ENCODE measurements around the gene CDC14B.
"Not testable (repeated sequence)": the region's sequence is repeated elsewhere in the genome, so short reads cannot be mapped to it uniquely, and the experiment has no call there.

The CDC14B gene

GRCh38 chr9:96596601-96597111 lies 23.0 kb downstream of the CDC14B start:
- no peak for TF ChIP-seq CTCF (IDR thresholded peaks at IDR 0.05; ENCODE audit: poor library complexity, severe bottlenecking)
- Histone ChIP-seq H3K9me3 (ENCODE audit: severe bottlenecking) (no peaks in the 10 kb centered on the region), H3K4me3 (ENCODE audit: severe bottlenecking) (no peak overlapping the region), H3K4me1 (ENCODE audit: insufficient read depth, poor library complexity, severe bottlenecking) (no peaks in the 10 kb centered on the region), H3K27me3 (ENCODE audit: insufficient read depth, poor library complexity, severe bottlenecking) (no peaks in the 10 kb centered on the region), H3K36me3 (ENCODE audit: low read depth) (no peaks in the 10 kb centered on the region), H3K27ac (ENCODE audit: poor library complexity, severe bottlenecking) (no peak overlapping the region)
- DNase-seq (ENCODE audit: low spot score) (no peak), ATAC-seq (ENCODE audit: low read depth) (no peak)

- no peak for ATAC-seq (ENCODE audit: low read depth)
- Histone ChIP-seq H3K27ac (ENCODE audit: poor library complexity, severe bottlenecking) (no peak overlapping the region), H3K4me3 (ENCODE audit: severe bottlenecking) (no peak overlapping the region), H3K36me3 (ENCODE audit: low read depth) (no peaks in the 10 kb centered on the region), H3K27me3 (ENCODE audit: insufficient read depth, poor library complexity, severe bottlenecking) (no peaks in the 10 kb centered on the region), H3K4me1 (ENCODE audit: insufficient read depth, poor library complexity, severe bottlenecking) (peaks cover under 1% of the 10 kb centered on the region), H3K9me3 (ENCODE audit: severe bottlenecking) (peaks cover 2% of the 10 kb centered on the region)
- DNase-seq (ENCODE audit: low spot score), result no peak
- no peak for TF ChIP-seq CTCF (IDR thresholded peaks at IDR 0.05; ENCODE audit: poor library complexity, severe bottlenecking)
Measured at GRCh38 chr9:96587338-96588315, 32.0 kb downstream of the CDC14B start.

DNA sequence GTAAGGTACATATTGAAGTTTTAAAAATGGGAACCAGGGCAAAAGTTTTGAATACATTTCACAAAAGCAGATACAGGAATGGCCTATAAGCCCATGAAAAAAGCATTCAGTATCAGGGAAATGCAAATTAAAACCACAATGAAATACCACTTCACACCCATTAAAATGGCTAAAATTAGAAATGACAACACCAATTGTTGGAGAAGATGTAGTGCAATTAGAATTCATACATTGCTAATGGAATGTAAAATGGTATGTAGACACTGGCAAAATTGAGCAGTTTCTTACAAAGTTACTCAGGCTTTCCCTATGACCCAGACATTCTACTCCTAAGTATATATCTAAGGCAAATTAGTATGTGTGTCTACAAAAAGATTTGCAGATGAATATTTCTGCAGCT lies 34.2 kb downstream of the CDC14B start:
- DNase-seq (ENCODE audit: low spot score), result no peak

DNA sequence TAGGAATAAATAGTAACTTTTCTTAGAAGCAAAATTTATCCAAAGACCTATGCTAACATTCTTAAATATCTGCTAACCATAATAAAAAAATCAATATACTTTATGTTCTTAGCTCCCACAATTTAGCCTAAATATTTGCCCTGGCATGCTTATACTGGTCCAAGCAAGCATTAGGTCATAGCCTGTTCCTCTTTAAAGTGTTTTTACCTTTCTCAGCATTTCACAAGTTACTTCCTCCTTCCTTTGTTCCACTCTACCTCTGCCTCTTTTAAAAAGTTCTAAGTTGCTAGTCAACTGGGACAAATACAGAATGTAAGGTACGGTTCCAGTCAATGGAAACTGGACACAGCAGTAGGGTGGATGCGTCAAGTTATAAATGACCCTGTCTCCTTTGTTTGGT lies 37.4 kb downstream of the CDC14B start:
- not testable (repeated sequence) for H3K4me3 ChIP-seq (ENCODE audit: severe bottlenecking); H3K27me3 ChIP-seq (ENCODE audit: insufficient read depth, poor library complexity, severe bottlenecking); H3K4me1 ChIP-seq (ENCODE audit: insufficient read depth, poor library complexity, severe bottlenecking); H3K9me3 ChIP-seq (ENCODE audit: severe bottlenecking); DNase-seq (ENCODE audit: low spot score); ATAC-seq (ENCODE audit: low read depth); H3K36me3 ChIP-seq (ENCODE audit: low read depth)
- peak overlapping the region; percentile 27 for H3K27ac ChIP-seq (ENCODE audit: poor library complexity, severe bottlenecking)

More for the DNA sequence above, 34.2 kb downstream of the CDC14B start:
- no peak overlapping the region for H3K27ac ChIP-seq (ENCODE audit: poor library complexity, severe bottlenecking)
- no peaks in the 10 kb centered on the region for H3K36me3 ChIP-seq (ENCODE audit: low read depth)
- H3K9me3 ChIP-seq (ENCODE audit: severe bottlenecking), result no peaks in the 10 kb centered on the region
- ATAC-seq (ENCODE audit: low read depth), result no peak
- no peak for TF ChIP-seq CTCF (IDR thresholded peaks at IDR 0.05; ENCODE audit: poor library complexity, severe bottlenecking)
- peaks cover 10% of the 10 kb centered on the region for H3K4me1 ChIP-seq (ENCODE audit: insufficient read depth, poor library complexity, severe bottlenecking)
- no peaks in the 10 kb centered on the region for H3K27me3 ChIP-seq (ENCODE audit: insufficient read depth, poor library complexity, severe bottlenecking)
- no peak overlapping the region for H3K4me3 ChIP-seq (ENCODE audit: severe bottlenecking)

DNA sequence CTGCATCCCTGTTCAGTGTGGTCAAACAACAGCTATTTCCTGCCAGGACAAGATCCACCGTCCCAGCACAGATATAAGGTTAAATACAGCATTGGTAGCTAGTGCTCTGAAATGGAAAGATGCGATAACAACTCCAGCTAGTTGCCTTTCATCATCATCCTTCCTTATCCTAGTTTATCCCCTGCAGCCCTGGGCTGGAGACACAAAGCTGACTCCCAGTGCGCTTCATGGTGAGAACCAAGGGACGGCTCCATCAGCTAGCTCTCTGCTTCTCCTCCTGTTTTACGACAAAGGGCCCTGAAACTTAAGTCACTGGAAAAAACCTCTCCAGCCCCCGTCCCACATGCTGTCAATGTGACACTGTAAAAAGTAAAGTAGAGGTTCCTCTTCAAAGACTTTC lies 37.9 kb downstream of the CDC14B start:
- no peak overlapping the region for H3K4me3 ChIP-seq (ENCODE audit: severe bottlenecking)
- peak overlapping the region; percentile 27 for H3K27ac ChIP-seq (ENCODE audit: poor library complexity, severe bottlenecking)
- H3K27me3 ChIP-seq (ENCODE audit: insufficient read depth, poor library complexity, severe bottlenecking), result no peaks in the 10 kb centered on the region
- ATAC-seq (ENCODE audit: low read depth) (no peak), DNase-seq (ENCODE audit: low spot score) (no peak)
- no peaks in the 10 kb centered on the region for H3K36me3 ChIP-seq (ENCODE audit: low read depth)
- TF ChIP-seq CTCF (IDR thresholded peaks at IDR 0.05; ENCODE audit: poor library complexity, severe bottlenecking), result no peak
- peaks cover 10% of the 10 kb centered on the region for H3K4me1 ChIP-seq (ENCODE audit: insufficient read depth, poor library complexity, severe bottlenecking)
- no peaks in the 10 kb centered on the region for H3K9me3 ChIP-seq (ENCODE audit: severe bottlenecking)
